ENCODE results near the gene TRIM27.

DNA sequence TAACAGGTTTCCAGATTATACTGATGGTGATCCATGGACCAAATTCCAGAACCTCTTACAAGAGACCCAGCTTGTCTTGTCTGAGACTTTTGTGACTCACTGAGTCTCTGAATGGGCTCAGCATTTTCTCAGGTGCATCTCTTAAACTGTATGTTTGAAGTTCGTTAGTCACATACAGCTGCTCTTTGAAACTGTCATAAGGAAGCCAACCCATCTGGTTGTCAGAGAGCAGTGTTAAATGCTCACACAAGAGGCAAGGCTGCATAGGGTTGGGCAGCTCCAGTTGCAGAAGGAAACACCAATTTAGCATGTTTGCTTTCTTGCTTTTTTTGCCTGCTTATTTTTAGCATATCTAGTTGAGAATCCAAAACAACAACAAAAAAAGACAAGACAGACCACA is 47.1 kb downstream of the TRIM27 start:
- TF ChIP-seq CTCF (IDR thresholded peaks at IDR 0.05; ENCODE audit: insufficient read depth, low read depth, low read length) (no peak), EZH2 (IDR thresholded peaks at IDR 0.05; ENCODE audit: insufficient read depth, low read length) (no peak)
